GM18861 (cell line): ENCODE results near the gene SH2D3C.

ENCODE experiments used
- ATAC-seq: cut with Tn5 transposase; IDR thresholded peaks from one replicate; pipeline ENCODE4 v1.9.1; 2021; ENCODE audit not compliant: unreplicated experiment

SH2D3C gene

GRCh38 chr9:127703289-127703946 is 75.0 kb downstream of the SH2D3C start:
- no peak for ATAC-seq

- no peak for ATAC-seq
Measured at GRCh38 chr9:127700594-127701255, 77.7 kb downstream of the SH2D3C start.

DNA sequence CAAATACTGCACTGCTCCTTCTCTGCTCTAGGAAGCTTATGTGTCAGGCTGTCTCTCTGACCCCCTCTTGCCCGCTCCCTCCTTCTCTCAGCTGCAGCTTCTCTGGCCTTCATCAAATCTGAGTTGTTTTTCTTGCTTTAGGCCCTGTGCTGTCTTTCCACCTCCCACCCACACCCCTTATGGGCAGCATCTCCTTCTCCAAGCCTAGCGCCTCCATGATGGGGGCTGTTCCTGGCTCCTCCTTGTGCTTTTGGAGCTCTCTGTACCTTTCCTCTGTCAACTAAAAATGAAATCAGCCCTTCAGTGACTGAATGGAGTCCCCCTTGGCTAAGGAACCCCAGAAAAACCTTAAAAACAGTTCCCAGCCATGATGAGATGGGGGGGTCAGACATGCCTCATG is 78.3 kb downstream of the SH2D3C start:
- no peak for ATAC-seq

DNA sequence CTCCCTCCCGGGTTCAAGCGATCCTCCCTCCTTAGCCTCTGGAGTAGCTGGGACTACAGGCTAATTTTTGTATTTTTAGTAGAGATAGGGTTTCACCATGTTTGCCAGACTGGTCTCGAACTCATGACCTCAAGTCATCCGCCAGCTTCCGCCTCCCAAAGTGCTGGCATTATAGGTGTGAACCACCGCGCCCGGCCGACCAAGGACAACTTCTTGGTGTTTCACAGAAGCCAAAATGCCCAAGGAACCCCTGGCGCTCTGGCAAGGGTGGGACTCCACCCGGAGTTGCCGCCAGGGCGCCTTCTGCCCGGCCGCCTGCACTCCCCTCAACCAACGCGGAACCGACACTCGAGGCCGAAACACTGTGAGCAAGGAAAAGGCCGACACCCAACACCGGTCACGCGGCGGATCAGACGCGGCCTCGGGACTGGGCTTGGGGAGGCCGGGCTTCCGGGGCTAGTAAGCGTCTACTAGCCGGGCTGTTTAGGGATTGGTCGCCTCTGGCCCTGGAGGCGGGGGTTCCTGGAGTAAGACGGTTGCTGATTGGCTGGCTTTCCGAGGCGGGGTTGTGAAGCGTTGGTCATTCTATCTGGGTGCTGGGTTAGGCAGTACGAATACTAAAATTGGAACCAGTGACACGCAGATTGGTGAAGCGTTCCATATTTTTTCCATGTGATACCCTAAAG is 79.3 kb downstream of the SH2D3C start:
- ATAC-seq: peak; percentile 93

GRCh38 chr9:127698386-127698785 is 80.1 kb downstream of the SH2D3C start:
- no peak for ATAC-seq

- no peak for ATAC-seq
Measured at GRCh38 chr9:127697575-127697974, 80.9 kb downstream of the SH2D3C start.

DNA sequence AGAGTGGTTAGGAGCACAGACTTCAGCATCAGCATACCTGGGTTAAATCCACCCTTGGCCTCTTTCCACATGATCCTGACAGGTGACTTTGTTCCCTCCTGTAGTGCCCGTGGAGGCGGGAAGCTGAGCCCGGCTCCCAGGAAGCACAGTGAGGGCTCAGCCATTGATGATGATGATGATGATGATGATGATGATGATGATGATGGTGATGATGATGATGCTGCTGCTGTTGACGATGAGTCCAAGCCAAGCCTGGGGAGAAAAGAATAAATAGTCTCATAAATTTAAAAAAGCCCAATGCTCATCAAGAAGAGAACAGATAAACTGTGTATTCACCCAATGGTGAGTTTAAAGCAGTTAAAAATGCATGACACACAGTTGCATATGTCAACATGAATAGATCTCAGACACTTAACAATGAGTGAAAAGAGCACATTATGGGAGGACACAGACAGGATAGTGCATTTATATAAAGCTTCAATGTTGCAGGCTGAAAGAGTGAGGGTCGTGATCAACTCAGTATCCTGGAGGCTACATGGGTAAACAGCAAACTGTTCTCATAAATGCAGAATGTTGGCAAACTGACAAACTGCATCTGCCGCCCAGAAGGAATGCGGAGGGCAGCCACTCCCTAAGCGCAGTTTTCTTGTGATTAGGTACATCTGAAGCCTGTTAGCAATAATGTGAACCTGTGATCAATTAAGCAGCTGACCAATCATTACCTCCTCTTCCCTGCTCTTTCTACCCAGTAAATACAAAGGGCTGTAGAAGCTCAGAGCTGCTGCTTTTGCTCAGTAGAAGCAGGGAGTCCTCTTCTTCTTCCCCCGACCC is 83.4 kb downstream of the SH2D3C start:
- no peak for ATAC-seq

DNA sequence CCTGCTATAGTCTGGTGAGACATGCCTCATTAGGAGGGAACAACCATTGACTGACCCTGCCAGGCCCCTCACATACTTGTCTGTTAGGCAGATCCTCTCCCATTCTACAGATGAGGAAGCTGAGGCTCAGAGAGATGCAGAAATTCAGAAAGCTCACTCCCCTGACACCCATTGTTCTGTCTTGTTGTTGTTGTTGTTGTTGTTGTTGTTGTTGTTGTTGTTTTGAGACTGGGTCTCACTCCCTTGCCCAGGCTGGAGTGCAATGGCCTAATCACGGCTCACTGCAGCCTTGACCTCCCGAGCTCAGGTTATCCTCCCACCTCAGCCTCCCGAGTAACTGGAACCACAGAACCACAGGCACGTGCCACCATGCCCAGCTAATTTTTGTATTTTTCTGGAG is 84.8 kb downstream of the SH2D3C start:
- ATAC-seq: no peak

DNA sequence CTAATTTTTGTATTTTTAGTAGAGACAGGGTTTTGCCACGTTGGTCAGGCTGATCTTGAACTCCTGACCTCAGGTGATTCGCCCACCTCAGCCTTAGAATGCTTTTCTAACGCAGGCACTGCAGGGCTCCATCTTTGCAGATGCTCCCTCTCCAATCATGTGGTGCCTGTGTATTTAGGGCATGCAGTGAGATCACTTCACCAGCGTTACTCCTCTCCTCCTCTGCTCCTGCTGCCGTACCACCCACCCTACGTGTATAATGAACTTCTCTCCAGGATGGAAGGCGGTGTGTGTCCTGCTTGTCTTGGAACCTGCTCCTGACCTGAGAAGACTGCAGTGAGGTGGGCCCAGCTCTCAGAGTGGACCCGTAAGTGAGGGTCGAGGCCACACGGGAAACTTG is 85.3 kb downstream of the SH2D3C start:
- no peak for ATAC-seq

DNA sequence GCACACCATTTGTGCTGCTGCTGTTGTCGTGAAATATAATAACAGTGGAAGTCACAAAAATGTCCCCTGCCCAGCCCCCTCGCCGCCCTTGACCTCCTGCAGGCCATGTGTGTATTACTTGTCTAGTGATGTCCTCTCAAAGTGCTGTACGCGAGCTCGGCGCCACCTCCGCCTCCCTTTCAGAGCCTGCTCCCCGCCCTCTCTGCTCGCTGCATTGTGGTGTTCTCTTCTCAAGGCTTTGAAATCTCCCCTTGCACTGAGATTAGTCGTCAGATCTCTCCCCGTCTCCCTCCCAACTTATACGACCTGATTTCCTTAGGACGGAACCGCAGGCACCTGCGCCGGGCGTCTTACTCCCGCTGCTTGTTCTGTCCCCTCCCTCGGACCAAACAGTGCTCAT is 86.4 kb downstream of the SH2D3C start:
- no peak for ATAC-seq

DNA sequence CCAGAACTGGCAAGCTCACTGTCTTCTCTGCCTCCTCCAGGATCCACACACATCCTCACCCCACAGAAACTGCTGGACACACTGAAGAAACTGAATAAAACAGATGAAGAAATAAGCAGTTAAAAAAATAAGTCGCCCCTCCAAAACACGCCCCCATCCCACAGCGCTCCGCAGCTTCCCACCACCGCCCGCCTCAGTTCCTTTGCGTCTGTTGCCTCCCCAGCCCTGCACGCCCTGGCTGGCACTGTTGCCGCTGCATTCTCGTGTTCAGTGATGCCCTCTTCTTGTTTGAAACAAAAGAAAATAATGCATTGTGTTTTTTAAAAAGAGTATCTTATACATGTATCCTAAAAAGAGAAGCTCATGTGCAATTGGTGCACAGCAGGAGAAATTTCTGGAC is 87.7 kb downstream of the SH2D3C start:
- no peak for ATAC-seq

GRCh38 chr9:127689329-127690000 is 89.0 kb downstream of the SH2D3C start:
- ATAC-seq: no peak
